K562 (cell line): ENCODE data around the gene HES4. TPM values are rescaled to one million over a fixed set of nuclear protein-coding genes. Genes with fewer than 3 reads are reported as not detected.

ENCODE experiments used
- CBFA2T3 ChIP-seq: fragments of 450-650 bp; IDR thresholded peaks from 2 replicates; pipeline ENCODE4 v1.6.1; 2017
- CBX2 ChIP-seq: fragments of 200-600 bp; sonication (generic); IDR thresholded peaks from one replicate; pipeline ENCODE4 v1.6.1; 2012; ENCODE audit warnings: mild to moderate bottlenecking, low read length, inconsistent platforms; ENCODE audit not compliant: insufficient read depth, poor library complexity, severe bottlenecking
- CTBP1 ChIP-seq: fragments of 450-650 bp; IDR thresholded peaks from 2 replicates; pipeline ENCODE4 v1.6.1; 2016; ENCODE audit warnings: borderline replicate concordance
- FOXA1 ChIP-seq: fragments of 450-650 bp; IDR thresholded peaks from 2 replicates; pipeline ENCODE4 v1.6.1; 2016; ENCODE audit warnings: mild to moderate bottlenecking, borderline replicate concordance
- HCFC1 ChIP-seq: IDR thresholded peaks from 2 replicates; pipeline ENCODE4 v1.6.1; 2012; ENCODE audit warnings: low read depth, low read length, improper control_type of control experiment
- HDAC6 ChIP-seq: IDR thresholded peaks from 2 replicates; pipeline ENCODE4 v1.6.1; 2012; ENCODE audit warnings: low read depth, mild to moderate bottlenecking, control low read depth, inconsistent platforms, low read length, moderate library complexity
- MEF2A ChIP-seq: IDR thresholded peaks from 2 replicates; pipeline ENCODE4 v1.6.1; 2011; ENCODE audit warnings: low read depth, mild to moderate bottlenecking, low read length, moderate library complexity; ENCODE audit not compliant: control insufficient read depth
- NFXL1 ChIP-seq: fragments of 450-650 bp; formaldehyde crosslinking; IDR thresholded peaks from 2 replicates; pipeline ENCODE4 v1.4.0; 2021; ENCODE audit warnings: mild to moderate bottlenecking
- PML ChIP-seq: IDR thresholded peaks from 2 replicates; pipeline ENCODE4 v1.6.1; 2012; ENCODE audit warnings: low read length, inconsistent platforms
- SAFB ChIP-seq: fragments of 200-400 bp; formaldehyde crosslinking; IDR thresholded peaks from 2 replicates; pipeline ENCODE4 v1.6.1; 2017; ENCODE audit warnings: low read depth, low read length, borderline replicate concordance
- SREBF1 ChIP-seq: fragments of 150-350 bp; IDR thresholded peaks from 2 replicates; pipeline ENCODE4 v1.6.1; 2014; ENCODE audit warnings: antibody characterized with exemption, low read depth, low read length, borderline replicate concordance
- TEAD4 ChIP-seq, 2 experiments: sonication (generic) in 1 of 2; formaldehyde crosslinking in 1 of 2; IDR thresholded peaks; 2 replicates each; pipeline versions ENCODE4 v1.6.1 to v1.8.0; 2012 to 2022; ENCODE audit warnings: borderline replicate concordance in 1 of 2, inconsistent platforms in 1 of 2, low read length in 1 of 2, mild to moderate bottlenecking in 1 of 2, missing genetic modification reagents in 1 of 2
- ZFX ChIP-seq: sonication (generic); formaldehyde crosslinking; IDR thresholded peaks from 2 replicates; pipeline ENCODE4 v1.8.0; 2022; ENCODE audit warnings: mild to moderate bottlenecking, missing genetic modification reagents, moderate library complexity
- ZKSCAN3 ChIP-seq: fragments of 250-450 bp; sonication (Bioruptor Pico); IDR thresholded peaks from 2 replicates; pipeline ENCODE4 v1.4.0; 2020
- ZKSCAN8 ChIP-seq: fragments of 200-800 bp; sonication (Bioruptor generic); IDR thresholded peaks from 2 replicates; pipeline ENCODE4 v1.6.1; 2016; ENCODE audit warnings: missing genetic modification characterization, missing compliant biosample characterization
- ZNF217 ChIP-seq: sonication (generic); formaldehyde crosslinking; IDR thresholded peaks from 2 replicates; pipeline ENCODE4 v1.8.0; 2022; ENCODE audit warnings: mild to moderate bottlenecking, missing genetic modification reagents
- ZNF699 ChIP-seq: fragments of 250-450 bp; sonication (Bioruptor Pico); IDR thresholded peaks from 2 replicates; pipeline ENCODE4 v1.8.0; 2021; ENCODE audit warnings: mild to moderate bottlenecking, moderate library complexity; ENCODE audit not compliant: insufficient replicate concordance
- ZNF76 ChIP-seq: fragments of 250-450 bp; sonication (Bioruptor Pico); IDR thresholded peaks from 2 replicates; pipeline ENCODE4 v1.4.0; 2020; ENCODE audit warnings: mild to moderate bottlenecking, moderate library complexity, borderline replicate concordance
- ZNF77 ChIP-seq: fragments of 250-450 bp; sonication (Bioruptor Pico); IDR thresholded peaks from 2 replicates; pipeline ENCODE4 v1.5.0; 2020
- ZNF778 ChIP-seq: fragments of 450-650 bp; formaldehyde crosslinking; IDR thresholded peaks from 2 replicates; pipeline ENCODE4 v1.4.0; 2020; ENCODE audit warnings: mild to moderate bottlenecking, moderate library complexity
- ZNF830 ChIP-seq: fragments of 250-450 bp; sonication (Bioruptor Pico); IDR thresholded peaks from 2 replicates; pipeline ENCODE4 v1.5.0; 2021; ENCODE audit warnings: mild to moderate bottlenecking
- polyA plus RNA-seq, 8 experiments: library from polyadenylated mRNA; depleted of rRNA in 4 of 8; stranded (reverse) in 5 of 8; unstranded in 3 of 8; fragments of >200 nt; fragmentation: Nextera tagmentation in 2 of 8; fragmentation: Illumina TruSeq in 1 of 8; extraction: Ambion mirVana in 2 of 8; extraction: Trizol in 1 of 8; gene quantifications; 2 replicates each; pipeline versions ENCODE4 v1.2.1 to v1.2.3, GENCODE V29; 2011 to 2014; ENCODE audit warnings: inconsistent platforms in 1 of 8, missing spikeins in 1 of 8
- total RNA-seq, 7 experiments: library from RNA; depleted of rRNA in 6 of 7; stranded (reverse); fragments of >200 nt in 6 of 7; fragmentation: Illumina TruSeq in 2 of 7; extraction: Trizol in 2 of 7; gene quantifications; 2 replicates each; pipeline versions ENCODE4 v1.2.1 to v1.2.3, GENCODE V29; 2011 to 2021; ENCODE audit warnings: low replicate concordance in 1 of 7
- TF ChIP-seq, protein P1 (sequence below): fragments of 250-450 bp; sonication (Bioruptor Pico); IDR thresholded peaks from 2 replicates; pipeline ENCODE4 v1.9.0; 2021; ENCODE audit warnings: mild to moderate bottlenecking, inconsistent platforms
- TF ChIP-seq, protein P2 (sequence below): fragments of 250-450 bp; sonication (Bioruptor Pico); IDR thresholded peaks from 2 replicates; pipeline ENCODE4 v1.8.0; 2021; ENCODE audit warnings: mild to moderate bottlenecking, moderate library complexity
- TF ChIP-seq, protein P3 (sequence below): IDR thresholded peaks from 3 replicates; pipeline ENCODE4 v1.6.1; 2011; ENCODE audit warnings: borderline replicate concordance, mild to moderate bottlenecking; ENCODE audit not compliant: insufficient read length, insufficient read depth

Gene HES4
- total and polyA plus RNA-seq, 9 of the 15 experiments (the other 6 are each of a cell fraction or from before 2014, with no cell fraction given), result 0.21 to 43.7 (median 5.3) TPM; not detected in 2

DNA sequence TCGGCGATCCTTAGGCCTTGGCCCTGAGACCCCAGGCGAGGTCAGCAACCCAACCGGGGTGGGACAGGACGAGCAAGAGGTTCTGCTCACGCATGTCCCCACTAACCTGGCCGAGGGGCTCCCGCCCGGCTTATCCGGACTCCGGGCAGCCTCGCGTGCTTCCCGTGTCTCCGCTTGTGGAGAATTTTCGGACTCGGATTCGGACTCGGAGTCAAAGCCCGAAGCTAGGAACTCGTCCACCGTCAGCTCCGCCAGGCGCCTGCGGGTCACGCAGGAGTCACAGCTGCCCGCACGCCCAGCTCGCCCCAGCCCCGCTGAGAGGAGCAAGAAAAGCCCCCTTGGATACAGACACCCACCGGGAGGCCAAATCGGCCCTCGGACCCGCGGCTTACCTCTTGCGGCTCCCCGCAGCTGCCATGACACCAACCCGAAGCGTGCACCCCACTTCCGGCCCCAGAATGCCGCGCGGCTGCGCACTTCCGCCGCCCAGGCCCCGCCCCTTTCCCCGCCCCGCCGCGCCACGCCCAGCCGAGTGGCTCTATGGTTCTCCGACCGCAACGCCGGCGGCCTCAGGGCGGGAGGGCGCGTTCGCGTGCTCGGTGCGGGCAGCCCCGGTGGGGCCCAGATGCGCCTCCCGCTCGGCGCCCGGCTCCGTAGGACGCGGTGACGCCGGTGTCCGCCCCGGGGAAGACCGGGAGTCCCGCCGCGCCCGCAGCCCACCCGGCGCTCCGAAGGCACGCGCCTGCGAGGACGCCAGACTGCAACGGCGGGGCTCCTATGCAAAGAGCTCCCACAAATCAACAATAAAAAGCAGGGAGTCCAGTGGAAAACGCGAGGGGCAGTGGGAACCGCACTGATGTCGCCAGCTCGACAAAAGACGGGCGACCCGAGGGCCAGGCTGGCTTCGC lies 40.8 kb downstream of the HES4 start, which contains the start of gene NOC2L (continued):
- TF ChIP-seq, protein P1, sequence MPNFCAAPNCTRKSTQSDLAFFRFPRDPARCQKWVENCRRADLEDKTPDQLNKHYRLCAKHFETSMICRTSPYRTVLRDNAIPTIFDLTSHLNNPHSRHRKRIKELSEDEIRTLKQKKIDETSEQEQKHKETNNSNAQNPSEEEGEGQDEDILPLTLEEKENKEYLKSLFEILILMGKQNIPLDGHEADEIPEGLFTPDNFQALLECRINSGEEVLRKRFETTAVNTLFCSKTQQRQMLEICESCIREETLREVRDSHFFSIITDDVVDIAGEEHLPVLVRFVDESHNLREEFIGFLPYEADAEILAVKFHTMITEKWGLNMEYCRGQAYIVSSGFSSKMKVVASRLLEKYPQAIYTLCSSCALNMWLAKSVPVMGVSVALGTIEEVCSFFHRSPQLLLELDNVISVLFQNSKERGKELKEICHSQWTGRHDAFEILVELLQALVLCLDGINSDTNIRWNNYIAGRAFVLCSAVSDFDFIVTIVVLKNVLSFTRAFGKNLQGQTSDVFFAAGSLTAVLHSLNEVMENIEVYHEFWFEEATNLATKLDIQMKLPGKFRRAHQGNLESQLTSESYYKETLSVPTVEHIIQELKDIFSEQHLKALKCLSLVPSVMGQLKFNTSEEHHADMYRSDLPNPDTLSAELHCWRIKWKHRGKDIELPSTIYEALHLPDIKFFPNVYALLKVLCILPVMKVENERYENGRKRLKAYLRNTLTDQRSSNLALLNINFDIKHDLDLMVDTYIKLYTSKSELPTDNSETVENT (CRISPR knock-in tag), result 0 out of 2 replicates have a peak, but pooled peaks have one; percentile 32
- TF ChIP-seq CTBP1 (0 out of 2 replicates have a peak, but pooled peaks have one; percentile 14), HDAC6 (no peak), NFXL1 (CRISPR knock-in tag) (no peak), PML (peak; percentile 43; the same call in 1 of the 2 replicates), SREBF1 (no peak), ZFX (CRISPR knock-in tag) (no peak), SAFB (peak; percentile 43; the same call in 1 of the 2 replicates), ZNF699 (CRISPR knock-in tag) (no peak), ZNF77 (no peak), HCFC1 (peak; percentile 75), ZNF217 (CRISPR knock-in tag) (no peak), ZNF76 (CRISPR knock-in tag) (no peak; the same call in 1 of the 2 replicates), ZNF778 (CRISPR knock-in tag) (no peak), ZKSCAN3 (CRISPR knock-in tag) (no peak), TEAD4 (IDR thresholded peaks at IDR 0.05; ENCODE audit: low read length) (no peak), TEAD4 (CRISPR knock-in tag; IDR thresholded peaks at IDR 0.05; ENCODE audit: borderline replicate concordance) (peak; percentile 70; the same call in 1 of the 2 replicates), FOXA1 (no peak), ZKSCAN8 (CRISPR knock-in tag) (no peak), ZNF830 (CRISPR knock-in tag) (no peak), CBX2 (no peak), MEF2A (no peak), CBFA2T3 (no peak)
- TF ChIP-seq, protein P2, sequence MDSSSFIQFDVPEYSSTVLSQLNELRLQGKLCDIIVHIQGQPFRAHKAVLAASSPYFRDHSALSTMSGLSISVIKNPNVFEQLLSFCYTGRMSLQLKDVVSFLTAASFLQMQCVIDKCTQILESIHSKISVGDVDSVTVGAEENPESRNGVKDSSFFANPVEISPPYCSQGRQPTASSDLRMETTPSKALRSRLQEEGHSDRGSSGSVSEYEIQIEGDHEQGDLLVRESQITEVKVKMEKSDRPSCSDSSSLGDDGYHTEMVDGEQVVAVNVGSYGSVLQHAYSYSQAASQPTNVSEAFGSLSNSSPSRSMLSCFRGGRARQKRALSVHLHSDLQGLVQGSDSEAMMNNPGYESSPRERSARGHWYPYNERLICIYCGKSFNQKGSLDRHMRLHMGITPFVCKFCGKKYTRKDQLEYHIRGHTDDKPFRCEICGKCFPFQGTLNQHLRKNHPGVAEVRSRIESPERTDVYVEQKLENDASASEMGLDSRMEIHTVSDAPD (CRISPR knock-in tag), result no peak
- TF ChIP-seq, protein P3, sequence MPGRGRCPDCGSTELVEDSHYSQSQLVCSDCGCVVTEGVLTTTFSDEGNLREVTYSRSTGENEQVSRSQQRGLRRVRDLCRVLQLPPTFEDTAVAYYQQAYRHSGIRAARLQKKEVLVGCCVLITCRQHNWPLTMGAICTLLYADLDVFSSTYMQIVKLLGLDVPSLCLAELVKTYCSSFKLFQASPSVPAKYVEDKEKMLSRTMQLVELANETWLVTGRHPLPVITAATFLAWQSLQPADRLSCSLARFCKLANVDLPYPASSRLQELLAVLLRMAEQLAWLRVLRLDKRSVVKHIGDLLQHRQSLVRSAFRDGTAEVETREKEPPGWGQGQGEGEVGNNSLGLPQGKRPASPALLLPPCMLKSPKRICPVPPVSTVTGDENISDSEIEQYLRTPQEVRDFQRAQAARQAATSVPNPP, result no peak
